ENCODE measurements around the gene EFNA4. TPM values are rescaled to one million over a fixed set of nuclear protein-coding genes. Genes with fewer than 3 reads are reported as not detected.
A peak's percentile ranks its signal among the peaks of the same experiment; 100 is the strongest.

The EFNA4 gene
- polyA plus RNA-seq (2013, experiment 1 of 2): 24.6 TPM
- polyA plus RNA-seq (2013, experiment 2 of 2): 24.2 TPM

GRCh38 chr1:155063550-155064110, at the start of gene EFNA4:
Gene EFNA4, plus strand, starts transcription at chr1:155063740. Its CDS starts 84 bp downstream, at chr1:155063824.
- H2AFZ ChIP-seq (ENCODE audit: low read length): peak within 1 kb of the TSS; percentile 88
- H3K36me3 ChIP-seq (replicated peaks in 1 of 2; ENCODE audit: control insufficient read depth in 2 of 2, insufficient read depth in 2 of 2, low read length in 2 of 2): peaks cover 11 to 36% of the 10 kb centered on the region in 2 donors
- H3K4me1 ChIP-seq (ENCODE audit: control insufficient read depth in 2 of 2, insufficient read depth in 1 of 2, low read depth in 1 of 2, low read length in 2 of 2): peaks cover 12 to 15% of the 10 kb centered on the region in 2 donors
- peak within 1 kb of the TSS; percentile 64 for H4K91ac ChIP-seq (ENCODE audit: low read depth, low read length, poor library complexity)
- H3K4me2 ChIP-seq (ENCODE audit: insufficient read depth, low read length, poor library complexity, severe bottlenecking): peak within 1 kb of the TSS; percentile 93
- no CpG with 5 or more reads among the region's 57 CpGs for WGBS, 2 donors (ENCODE audit: extremely low coverage in 2 of 2, insufficient read length in 2 of 2, insufficient replicate concordance in 1 of 2)
- H3K27ac ChIP-seq (replicated peaks; ENCODE audit: low read length): peak within 1 kb of the TSS; percentile 96
- peak within 1 kb of the TSS; percentile 64 for H2BK120ac ChIP-seq (ENCODE audit: low read depth, low read length)
- peak; percentile 90 for DNase-seq (ENCODE audit: low spot score)
- peak within 1 kb of the TSS; percentile 91 for H2BK15ac ChIP-seq (ENCODE audit: low read length)
- H3K14ac ChIP-seq (ENCODE audit: low read length): peak within 1 kb of the TSS; percentile 95
- peak within 1 kb of the TSS; percentile 70 to 90 for H3K4me3 ChIP-seq (ENCODE audit: low read length in 2 of 2)
- peak within 1 kb of the TSS; percentile 93 for H2AK5ac ChIP-seq (ENCODE audit: low read depth, low read length)
- H3K9me3 ChIP-seq (replicated peaks in 1 of 2; ENCODE audit: control insufficient read depth in 2 of 2, insufficient read depth in 1 of 2, low read depth in 1 of 2, low read length in 2 of 2): no peaks in the 10 kb centered on the region
- peak within 1 kb of the TSS; percentile 97 for H3K9ac ChIP-seq (ENCODE audit: low read depth, low read length, poor library complexity)
- H3K23ac ChIP-seq (ENCODE audit: low read depth, low read length, poor library complexity): peak within 1 kb of the TSS; percentile 98
- no peaks in the 10 kb centered on the region for H3K27me3 ChIP-seq (ENCODE audit: control insufficient read depth in 3 of 3, insufficient read depth in 3 of 3, low read depth in 1 of 3, low read length in 3 of 3)
- peaks cover 8% of the 10 kb centered on the region for H3K79me1 ChIP-seq (ENCODE audit: low read depth, low read length)
- peak within 1 kb of the TSS; percentile 27 for H4K8ac ChIP-seq (ENCODE audit: low read depth, low read length)
- peak within 1 kb of the TSS; percentile 100 for H3K18ac ChIP-seq (ENCODE audit: low read length)
- peak within 1 kb of the TSS; percentile 86 for H2BK12ac ChIP-seq (ENCODE audit: low read length)
- H2BK5ac ChIP-seq (ENCODE audit: low read length): peak within 1 kb of the TSS; percentile 96
- H3K4ac ChIP-seq (ENCODE audit: low read length): no peak within 1 kb of the TSS

- H3K79me1 ChIP-seq (ENCODE audit: low read depth, low read length): no peaks in the 10 kb centered on the region
Measured at GRCh38 chr1:155014709-155015508, 48.6 kb upstream of the EFNA4 start.

GRCh38 chr1:155015527-155016230, 47.9 kb upstream of the EFNA4 start:
- Histone ChIP-seq H2BK15ac (ENCODE audit: low read length) (peak overlapping the region; percentile 95), H3K4me2 (ENCODE audit: insufficient read depth, low read length, poor library complexity, severe bottlenecking) (no peak overlapping the region), H3K27ac (replicated peaks; ENCODE audit: low read length) (no peak overlapping the region), H2AK5ac (ENCODE audit: low read depth, low read length) (peak overlapping the region; percentile 99), H2BK120ac (ENCODE audit: low read depth, low read length) (peak overlapping the region; percentile 77), H3K18ac (ENCODE audit: low read length) (no peak overlapping the region), H3K36me3 (replicated peaks in 1 of 2; ENCODE audit: control insufficient read depth in 2 of 2, insufficient read depth in 2 of 2, low read length in 2 of 2) (peaks cover 14% of the 10 kb centered on the region in 2 donors), H3K9me3 (replicated peaks in 1 of 2; ENCODE audit: control insufficient read depth in 2 of 2, insufficient read depth in 1 of 2, low read depth in 1 of 2, low read length in 2 of 2) (no peaks in the 10 kb centered on the region), H4K91ac (ENCODE audit: low read depth, low read length, poor library complexity) (peak overlapping the region; percentile 73), H3K4me1 (ENCODE audit: control insufficient read depth in 2 of 2, insufficient read depth in 1 of 2, low read depth in 1 of 2, low read length in 2 of 2) (peaks cover 31 to 41% of the 10 kb centered on the region in 2 donors), H2AFZ (ENCODE audit: low read length) (no peak overlapping the region), H4K8ac (ENCODE audit: low read depth, low read length) (no peak overlapping the region), H2BK5ac (ENCODE audit: low read length) (no peak overlapping the region), H2BK12ac (ENCODE audit: low read length) (no peak overlapping the region), H3K79me1 (ENCODE audit: low read depth, low read length) (no peaks in the 10 kb centered on the region), H3K4me3 (ENCODE audit: low read length in 2 of 2) (no peak overlapping the region), H3K14ac (ENCODE audit: low read length) (no peak overlapping the region), H3K27me3 (ENCODE audit: control insufficient read depth in 3 of 3, insufficient read depth in 3 of 3, low read depth in 1 of 3, low read length in 3 of 3) (no peaks in the 10 kb centered on the region), H3K4ac (ENCODE audit: low read length) (no peak overlapping the region), H3K9ac (ENCODE audit: low read depth, low read length, poor library complexity) (peak overlapping the region; percentile 33), H3K23ac (ENCODE audit: low read depth, low read length, poor library complexity) (peak overlapping the region; percentile 52)
- DNase-seq (ENCODE audit: low spot score): no peak
- no CpG with 5 or more reads among the region's 16 CpGs for WGBS, 2 donors (ENCODE audit: extremely low coverage in 2 of 2, insufficient read length in 2 of 2, insufficient replicate concordance in 1 of 2)

More at GRCh38 chr1:155014709-155015508, 48.6 kb upstream of the EFNA4 start:
- Histone ChIP-seq H3K4me2 (ENCODE audit: insufficient read depth, low read length, poor library complexity, severe bottlenecking) (no peak overlapping the region), H3K4ac (ENCODE audit: low read length) (no peak overlapping the region), H3K9ac (ENCODE audit: low read depth, low read length, poor library complexity) (no peak overlapping the region), H4K91ac (ENCODE audit: low read depth, low read length, poor library complexity) (no peak overlapping the region), H2BK15ac (ENCODE audit: low read length) (peak overlapping the region; percentile 11), H4K8ac (ENCODE audit: low read depth, low read length) (no peak overlapping the region), H3K4me1 (ENCODE audit: control insufficient read depth in 2 of 2, insufficient read depth in 1 of 2, low read depth in 1 of 2, low read length in 2 of 2) (peaks cover 30 to 44% of the 10 kb centered on the region in 2 donors), H3K4me3 (ENCODE audit: low read length in 2 of 2) (no peak overlapping the region), H3K23ac (ENCODE audit: low read depth, low read length, poor library complexity) (no peak overlapping the region), H3K18ac (ENCODE audit: low read length) (no peak overlapping the region), H2BK5ac (ENCODE audit: low read length) (no peak overlapping the region), H3K9me3 (replicated peaks in 1 of 2; ENCODE audit: control insufficient read depth in 2 of 2, insufficient read depth in 1 of 2, low read depth in 1 of 2, low read length in 2 of 2) (no peaks in the 10 kb centered on the region), H3K27me3 (ENCODE audit: control insufficient read depth in 3 of 3, insufficient read depth in 3 of 3, low read depth in 1 of 3, low read length in 3 of 3) (no peaks in the 10 kb centered on the region), H3K36me3 (replicated peaks in 1 of 2; ENCODE audit: control insufficient read depth in 2 of 2, insufficient read depth in 2 of 2, low read length in 2 of 2) (peaks cover 14% of the 10 kb centered on the region in 2 donors), H2BK12ac (ENCODE audit: low read length) (no peak overlapping the region), H2BK120ac (ENCODE audit: low read depth, low read length) (no peak overlapping the region), H2AFZ (ENCODE audit: low read length) (no peak overlapping the region), H2AK5ac (ENCODE audit: low read depth, low read length) (no peak overlapping the region), H3K27ac (replicated peaks; ENCODE audit: low read length) (no peak overlapping the region), H3K14ac (ENCODE audit: low read length) (no peak overlapping the region)
- WGBS, 2 donors (ENCODE audit: extremely low coverage in 2 of 2, insufficient read length in 2 of 2, insufficient replicate concordance in 1 of 2): no CpG with 5 or more reads among the region's 31 CpGs
- DNase-seq (ENCODE audit: low spot score): no peak
